HEK293 (cell line): ENCODE data around the gene IQCH.

Source experiments
- CTCF ChIA-PET: fragments of 350-600 bp; formaldehyde crosslinking; extraction: SDS; loops from one replicate; lab custom pipeline; 2021; ENCODE audit warnings: antibody characterized with exemption; lab: Yijun Ruan, JAX
- POLR2A ChIA-PET: fragments of 300-600 bp; formaldehyde crosslinking; extraction: SDS; loops from one replicate; lab custom pipeline; 2020; ENCODE audit warnings: antibody characterized with exemption, inconsistent platforms; lab: Yijun Ruan, JAX
- H3K27ac ChIP-seq: fragments of 200-500 bp; sonication (Bioruptor generic); 2 replicates; pipeline ENCODE4 v1.5.1; 2014; ENCODE audit warnings: low read depth, low read length, control low read depth, inconsistent platforms; ENCODE audit errors: extremely low read depth
- H3K36me3 ChIP-seq, 2 experiments: fragments of 200-500 bp in 1 of 2; sonication (Bioruptor generic) in 1 of 2; 1 replicate in 1 of 2; 2 replicates in 1 of 2; pipeline ENCODE4 v1.5.1; 2014 to 2017; ENCODE audit warnings: inconsistent platforms in 2 of 2, low read length in 2 of 2; ENCODE audit not compliant: control insufficient read depth in 2 of 2, insufficient read depth in 1 of 2
- H3K4me1 ChIP-seq: fragments of 200-500 bp; sonication (Bioruptor generic); 2 replicates; pipeline ENCODE4 v1.5.1; 2014; ENCODE audit warnings: mild to moderate bottlenecking, low read length, inconsistent platforms; ENCODE audit not compliant: control insufficient read depth, insufficient read depth
- H3K4me3 ChIP-seq: 2 replicates; pipeline ENCODE4 v1.5.1; 2011; ENCODE audit warnings: low read depth, mild to moderate bottlenecking, control low read depth, low read length, moderate library complexity
- H3K9me3 ChIP-seq: fragments of 200-500 bp; sonication (Bioruptor generic); 2 replicates; pipeline ENCODE4 v1.5.1; 2014; ENCODE audit warnings: low read depth, low read length, inconsistent platforms; ENCODE audit not compliant: control insufficient read depth, insufficient read depth
- EGR2 ChIP-seq: fragments of 450-650 bp; formaldehyde crosslinking; IDR thresholded peaks from 2 replicates; pipeline ENCODE4 v1.5.1; 2016; ENCODE audit warnings: low read depth, missing biosample characterization, missing genetic modification characterization
- GLIS1 ChIP-seq: fragments of 450-650 bp; formaldehyde crosslinking; IDR thresholded peaks from 2 replicates; pipeline ENCODE4 v1.5.1; 2016; ENCODE audit warnings: missing biosample characterization, missing genetic modification characterization
- GLIS2 ChIP-seq: fragments of 450-650 bp; formaldehyde crosslinking; IDR thresholded peaks from 2 replicates; pipeline ENCODE4 v1.5.1; 2016; ENCODE audit warnings: missing biosample characterization, missing genetic modification characterization
- SP7 ChIP-seq: fragments of 450-650 bp; formaldehyde crosslinking; IDR thresholded peaks from 2 replicates; pipeline ENCODE4 v1.5.1; 2016; ENCODE audit warnings: missing biosample characterization, missing genetic modification characterization
- ZNF211 ChIP-seq: fragments of 450-650 bp; formaldehyde crosslinking; IDR thresholded peaks from 2 replicates; pipeline ENCODE4 v1.5.1; 2016; ENCODE audit warnings: low read depth, missing biosample characterization, missing genetic modification characterization
- ZNF223 ChIP-seq: fragments of 450-650 bp; formaldehyde crosslinking; IDR thresholded peaks from 2 replicates; pipeline ENCODE4 v1.5.1; 2016; ENCODE audit warnings: missing biosample characterization, missing genetic modification characterization
- ZNF292 ChIP-seq: fragments of 450-650 bp; formaldehyde crosslinking; IDR thresholded peaks from 2 replicates; pipeline ENCODE4 v1.5.1; 2016; ENCODE audit warnings: low read depth, missing biosample characterization, missing genetic modification characterization, borderline replicate concordance
- ZNF341 ChIP-seq: fragments of 450-650 bp; formaldehyde crosslinking; IDR thresholded peaks from 2 replicates; pipeline ENCODE4; 2016; ENCODE audit warnings: low read depth, missing biosample characterization, missing genetic modification characterization
- ZNF354C ChIP-seq: fragments of 450-650 bp; formaldehyde crosslinking; IDR thresholded peaks from 2 replicates; pipeline ENCODE4 v1.5.1; 2016; ENCODE audit warnings: missing biosample characterization, missing genetic modification characterization, low read depth, borderline replicate concordance
- ZNF398 ChIP-seq: fragments of 450-650 bp; formaldehyde crosslinking; IDR thresholded peaks from 2 replicates; pipeline ENCODE4 v1.5.1; 2017; ENCODE audit warnings: missing biosample characterization, missing genetic modification characterization
- ZNF423 ChIP-seq: fragments of 450-650 bp; formaldehyde crosslinking; IDR thresholded peaks from 2 replicates; pipeline ENCODE4 v1.5.1; 2016; ENCODE audit warnings: missing biosample characterization, missing genetic modification characterization
- ZNF426 ChIP-seq: fragments of 450-650 bp; formaldehyde crosslinking; IDR thresholded peaks from 2 replicates; pipeline ENCODE4 v1.5.1; 2017; ENCODE audit warnings: missing biosample characterization, missing genetic modification characterization, mild to moderate bottlenecking, inconsistent platforms, moderate library complexity
- ZNF529 ChIP-seq: fragments of 450-650 bp; formaldehyde crosslinking; IDR thresholded peaks from 2 replicates; pipeline ENCODE4 v1.5.1; 2017; ENCODE audit warnings: missing genetic modification characterization, missing biosample characterization; ENCODE audit not compliant: insufficient replicate concordance
- ZNF621 ChIP-seq: fragments of 450-650 bp; formaldehyde crosslinking; IDR thresholded peaks from 2 replicates; pipeline ENCODE4 v1.5.1; 2017; ENCODE audit warnings: missing biosample characterization, missing genetic modification characterization
- ZNF629 ChIP-seq: fragments of 450-650 bp; formaldehyde crosslinking; IDR thresholded peaks from 2 replicates; pipeline ENCODE4 v1.5.1; 2017; ENCODE audit warnings: missing biosample characterization, missing genetic modification characterization
- ZNF692 ChIP-seq: fragments of 450-650 bp; formaldehyde crosslinking; IDR thresholded peaks from 2 replicates; pipeline ENCODE4 v1.5.1; 2016; ENCODE audit warnings: missing biosample characterization, missing genetic modification characterization
- ZNF785 ChIP-seq: fragments of 450-650 bp; formaldehyde crosslinking; IDR thresholded peaks from 2 replicates; pipeline ENCODE4 v1.5.1; 2016; ENCODE audit warnings: missing biosample characterization, missing genetic modification characterization
- ZNF843 ChIP-seq: fragments of 450-650 bp; formaldehyde crosslinking; IDR thresholded peaks from 2 replicates; pipeline ENCODE4 v1.5.1; 2016; ENCODE audit warnings: missing biosample characterization, missing genetic modification characterization
- ZSCAN4 ChIP-seq: fragments of 450-650 bp; formaldehyde crosslinking; IDR thresholded peaks from 2 replicates; pipeline ENCODE4 v1.5.1; 2017; ENCODE audit warnings: missing biosample characterization, missing genetic modification characterization
- ZXDB ChIP-seq: fragments of 450-650 bp; formaldehyde crosslinking; IDR thresholded peaks from 2 replicates; pipeline ENCODE4 v1.5.1; 2016; ENCODE audit warnings: missing biosample characterization, missing genetic modification characterization
- TF ChIP-seq, protein P1 (sequence below): fragments of 450-650 bp; formaldehyde crosslinking; conservative IDR thresholded peaks from 2 replicates; pipeline ENCODE4 v1.5.1; 2016; ENCODE audit warnings: low read depth, missing biosample characterization, missing genetic modification characterization
- TF ChIP-seq, protein P2 (sequence below): fragments of 450-650 bp; formaldehyde crosslinking; IDR thresholded peaks from 2 replicates; pipeline ENCODE4 v1.5.1; 2016; ENCODE audit warnings: missing biosample characterization, missing genetic modification characterization
- TF ChIP-seq, protein P3 (sequence below): fragments of 450-650 bp; formaldehyde crosslinking; IDR thresholded peaks from 2 replicates; pipeline ENCODE4 v1.5.1; 2016; ENCODE audit warnings: missing biosample characterization, missing genetic modification characterization
- TF ChIP-seq, protein P4 (sequence below): fragments of 450-650 bp; IDR thresholded peaks from 2 replicates; pipeline ENCODE4 v1.5.1; 2018; ENCODE audit warnings: missing biosample characterization, missing genetic modification characterization

IQCH gene

DNA sequence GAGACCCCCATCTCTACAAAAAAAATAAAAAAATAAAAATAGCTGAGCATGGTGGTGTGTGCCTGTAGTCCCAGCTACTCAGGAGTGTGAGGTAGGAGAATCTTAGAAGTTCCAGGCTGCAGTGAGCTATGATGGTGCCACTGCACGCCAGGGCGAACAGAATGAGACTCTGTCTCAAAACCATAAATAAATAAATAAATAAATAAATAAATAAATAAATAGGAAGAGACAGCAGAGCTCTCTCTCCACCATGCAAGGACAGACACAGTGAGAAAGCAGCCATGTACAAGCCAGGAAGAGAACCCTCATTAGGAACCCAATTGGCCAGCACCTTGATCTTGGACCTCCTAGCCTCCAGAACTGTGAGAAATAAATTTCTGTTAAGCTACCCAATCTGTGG lies 261.0 kb downstream of the IQCH start (continued):
- TF ChIP-seq, protein P1, sequence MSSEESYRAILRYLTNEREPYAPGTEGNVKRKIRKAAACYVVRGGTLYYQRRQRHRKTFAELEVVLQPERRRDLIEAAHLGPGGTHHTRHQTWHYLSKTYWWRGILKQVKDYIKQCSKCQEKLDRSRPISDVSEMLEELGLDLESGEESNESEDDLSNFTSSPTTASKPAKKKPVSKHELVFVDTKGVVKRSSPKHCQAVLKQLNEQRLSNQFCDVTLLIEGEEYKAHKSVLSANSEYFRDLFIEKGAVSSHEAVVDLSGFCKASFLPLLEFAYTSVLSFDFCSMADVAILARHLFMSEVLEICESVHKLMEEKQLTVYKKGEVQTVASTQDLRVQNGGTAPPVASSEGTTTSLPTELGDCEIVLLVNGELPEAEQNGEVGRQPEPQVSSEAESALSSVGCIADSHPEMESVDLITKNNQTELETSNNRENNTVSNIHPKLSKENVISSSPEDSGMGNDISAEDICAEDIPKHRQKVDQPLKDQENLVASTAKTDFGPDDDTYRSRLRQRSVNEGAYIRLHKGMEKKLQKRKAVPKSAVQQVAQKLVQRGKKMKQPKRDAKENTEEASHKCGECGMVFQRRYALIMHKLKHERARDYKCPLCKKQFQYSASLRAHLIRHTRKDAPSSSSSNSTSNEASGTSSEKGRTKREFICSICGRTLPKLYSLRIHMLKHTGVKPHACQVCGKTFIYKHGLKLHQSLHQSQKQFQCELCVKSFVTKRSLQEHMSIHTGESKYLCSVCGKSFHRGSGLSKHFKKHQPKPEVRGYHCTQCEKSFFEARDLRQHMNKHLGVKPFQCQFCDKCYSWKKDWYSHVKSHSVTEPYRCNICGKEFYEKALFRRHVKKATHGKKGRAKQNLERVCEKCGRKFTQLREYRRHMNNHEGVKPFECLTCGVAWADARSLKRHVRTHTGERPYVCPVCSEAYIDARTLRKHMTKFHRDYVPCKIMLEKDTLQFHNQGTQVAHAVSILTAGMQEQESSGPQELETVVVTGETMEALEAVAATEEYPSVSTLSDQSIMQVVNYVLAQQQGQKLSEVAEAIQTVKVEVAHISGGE (tag by site-specific recombination): peak; percentile 73
- TF ChIP-seq ZNF843 (no peak), ZNF529 (no peak), GLIS1 (no peak), ZNF292 (tag by site-specific recombination) (0 out of 2 replicates have a peak, but pooled peaks have one; percentile 73), ZXDB (tag by site-specific recombination) (peak; percentile 75), ZSCAN4 (tag by site-specific recombination) (no peak)
- TF ChIP-seq, protein P2, sequence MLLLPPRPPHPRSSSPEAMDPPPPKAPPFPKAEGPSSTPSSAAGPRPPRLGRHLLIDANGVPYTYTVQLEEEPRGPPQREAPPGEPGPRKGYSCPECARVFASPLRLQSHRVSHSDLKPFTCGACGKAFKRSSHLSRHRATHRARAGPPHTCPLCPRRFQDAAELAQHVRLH (tag by site-specific recombination): 0 out of 2 replicates have a peak, but pooled peaks have one; percentile 49

GRCh38 chr15:67520321-67521028 lies 265.9 kb downstream of the IQCH start:
- no peaks in the 10 kb centered on the region for H3K9me3 ChIP-seq
- CTCF ChIA-PET: interaction anchor here (0.8 to 1.5 kb wide), 3 partner anchors 29 to 303 kb away, joined by 3 read pairs; no protein-coding TSS in a partner anchor
- POLR2A ChIA-PET: interaction anchor here (0.5 to 2.8 kb wide), 6 partner anchors 10 to 704 kb away, joined by 3 to 15 read pairs (median 3); partner anchors contain the start of gene MAP2K5
- peak; percentile 55; the same call in 1 of the 2 replicates for TF ChIP-seq EGR2 (tag by site-specific recombination)
- TF ChIP-seq ZNF223 (tag by site-specific recombination): no peak
- TF ChIP-seq, protein P3, sequence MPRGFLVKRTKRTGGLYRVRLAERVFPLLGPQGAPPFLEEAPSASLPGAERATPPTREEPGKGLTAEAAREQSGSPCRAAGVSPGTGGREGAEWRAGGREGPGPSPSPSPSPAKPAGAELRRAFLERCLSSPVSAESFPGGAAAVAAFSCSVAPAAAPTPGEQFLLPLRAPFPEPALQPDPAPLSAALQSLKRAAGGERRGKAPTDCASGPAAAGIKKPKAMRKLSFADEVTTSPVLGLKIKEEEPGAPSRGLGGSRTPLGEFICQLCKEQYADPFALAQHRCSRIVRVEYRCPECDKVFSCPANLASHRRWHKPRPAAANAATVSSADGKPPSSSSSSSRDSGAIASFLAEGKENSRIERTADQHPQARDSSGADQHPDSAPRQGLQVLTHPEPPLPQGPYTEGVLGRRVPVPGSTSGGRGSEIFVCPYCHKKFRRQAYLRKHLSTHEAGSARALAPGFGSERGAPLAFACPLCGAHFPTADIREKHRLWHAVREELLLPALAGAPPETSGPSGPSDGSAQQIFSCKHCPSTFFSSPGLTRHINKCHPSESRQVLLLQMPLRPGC (tag by site-specific recombination): 0 out of 2 replicates have a peak, but pooled peaks have one; percentile 9
- no peak for TF ChIP-seq ZNF211 (tag by site-specific recombination)
- TF ChIP-seq GLIS2 (tag by site-specific recombination): peak; percentile 62; the same call in 1 of the 2 replicates
- TF ChIP-seq ZNF785: no peak
- no peak for TF ChIP-seq ZNF354C (tag by site-specific recombination)
- peak; percentile 94 for TF ChIP-seq GLIS1
- TF ChIP-seq ZNF426 (tag by site-specific recombination): no peak
- TF ChIP-seq SP7 (tag by site-specific recombination): peak; percentile 11; the same call in 1 of the 2 replicates
- peak; percentile 71 for TF ChIP-seq ZNF423 (tag by site-specific recombination)
- TF ChIP-seq ZNF398 (tag by site-specific recombination): 0 out of 2 replicates have a peak, but pooled peaks have one; percentile 5
- TF ChIP-seq ZNF692 (tag by site-specific recombination): no peak
- TF ChIP-seq, protein P4, sequence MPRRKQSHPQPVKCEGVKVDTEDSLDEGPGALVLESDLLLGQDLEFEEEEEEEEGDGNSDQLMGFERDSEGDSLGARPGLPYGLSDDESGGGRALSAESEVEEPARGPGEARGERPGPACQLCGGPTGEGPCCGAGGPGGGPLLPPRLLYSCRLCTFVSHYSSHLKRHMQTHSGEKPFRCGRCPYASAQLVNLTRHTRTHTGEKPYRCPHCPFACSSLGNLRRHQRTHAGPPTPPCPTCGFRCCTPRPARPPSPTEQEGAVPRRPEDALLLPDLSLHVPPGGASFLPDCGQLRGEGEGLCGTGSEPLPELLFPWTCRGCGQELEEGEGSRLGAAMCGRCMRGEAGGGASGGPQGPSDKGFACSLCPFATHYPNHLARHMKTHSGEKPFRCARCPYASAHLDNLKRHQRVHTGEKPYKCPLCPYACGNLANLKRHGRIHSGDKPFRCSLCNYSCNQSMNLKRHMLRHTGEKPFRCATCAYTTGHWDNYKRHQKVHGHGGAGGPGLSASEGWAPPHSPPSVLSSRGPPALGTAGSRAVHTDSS (tag by site-specific recombination): no peak
- TF ChIP-seq ZNF621: no peak
- TF ChIP-seq ZNF341 (tag by site-specific recombination): no peak
- TF ChIP-seq ZNF629 (tag by site-specific recombination): peak; percentile 73

More at GRCh38 chr15:67520321-67521028, 265.9 kb downstream of the IQCH start:
- H3K36me3 ChIP-seq: peaks cover 0 to 3% of the 10 kb centered on the region in 2 experiments; a peak in 2 of 3 replicates
- peak overlapping the region; percentile 61 for H3K4me3 ChIP-seq
- peaks cover 17% of the 10 kb centered on the region for H3K4me1 ChIP-seq
- H3K27ac ChIP-seq: peak overlapping the region; percentile 100
